Type B pancreatic cell (in vitro differentiated cells): ENCODE measurements around the gene LARGE1. TPM values are rescaled to one million over a fixed set of nuclear protein-coding genes. Genes with fewer than 3 reads are reported as not detected.
A peak's percentile ranks its signal among the peaks of the same experiment; 100 is the strongest.

Experiments used
- DNase-seq: peaks from one replicate; pipeline ENCODE4 v3.0.0; 2021; ENCODE audit warnings: mixed read lengths; ENCODE audit not compliant: unreplicated experiment; ENCODE audit errors: extremely low spot score
- H3K27ac Mint-ChIP-seq: 2 replicates; pipeline ENCODE4 v1.8.0; 2021; ENCODE audit warnings: mild to moderate bottlenecking, mixed read lengths
- H3K27me3 Mint-ChIP-seq: 2 replicates; pipeline ENCODE4 v1.8.0; 2021; ENCODE audit warnings: mixed read lengths
- H3K36me3 Mint-ChIP-seq: 2 replicates; pipeline ENCODE4 v1.8.0; 2021; ENCODE audit warnings: mixed read lengths
- H3K4me1 Mint-ChIP-seq: one replicate; pipeline ENCODE4 v1.8.0; 2021; ENCODE audit warnings: mixed read lengths; ENCODE audit not compliant: unreplicated experiment
- H3K4me3 Mint-ChIP-seq: 2 replicates; pipeline ENCODE4 v1.8.0; 2021; ENCODE audit warnings: mild to moderate bottlenecking, mixed read lengths
- H3K9me3 Mint-ChIP-seq: 2 replicates; pipeline ENCODE4 v1.8.0; 2021; ENCODE audit warnings: mixed read lengths
- CTCF ChIP-seq: fragments of 200-600 bp; sonication (generic); conservative IDR thresholded peaks from 2 replicates; pipeline ENCODE4 v1.5.0; 2021; ENCODE audit warnings: antibody characterized with exemption, mild to moderate bottlenecking
- total RNA-seq: library from RNA; stranded (reverse); gene quantifications from 2 replicates; pipeline ENCODE4 v1.2.1, GENCODE V29; 2021; ENCODE audit warnings: low replicate concordance

LARGE1 gene
- total RNA-seq, 1 donor from 2014 or later, result 96.6 TPM

DNA sequence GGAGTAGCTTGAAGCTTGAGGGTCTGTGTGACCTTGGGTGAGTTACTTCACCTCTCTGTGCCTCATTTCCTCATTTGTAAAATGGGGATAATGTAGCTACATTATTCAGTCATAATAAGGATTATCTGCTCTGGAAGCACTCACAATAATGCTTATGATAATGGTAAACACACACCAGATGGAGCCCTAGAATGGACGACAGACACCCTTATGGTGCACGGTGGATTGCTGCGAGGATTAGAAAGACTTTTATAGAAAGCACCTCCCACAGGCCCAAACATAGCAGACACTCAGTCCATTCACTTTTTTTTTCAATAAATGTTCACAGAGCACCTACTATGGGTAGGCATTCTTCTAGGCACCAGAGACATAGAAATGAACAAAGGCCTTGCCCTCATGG is 53.8 kb downstream of the LARGE1 start:
- no peak for DNase-seq
- H3K4me1 Mint-ChIP-seq, result peaks cover 26% of the 10 kb centered on the region
- no peak for TF ChIP-seq CTCF
- no peaks in the 10 kb centered on the region for H3K27me3 Mint-ChIP-seq
- no peak overlapping the region for H3K4me3 Mint-ChIP-seq
- no peaks in the 10 kb centered on the region for H3K9me3 Mint-ChIP-seq
- peaks cover 13% of the 10 kb centered on the region for H3K36me3 Mint-ChIP-seq
- H3K27ac Mint-ChIP-seq, result no peak overlapping the region

- Mint-ChIP-seq H3K4me3 (no peak overlapping the region), H3K4me1 (peaks cover 25% of the 10 kb centered on the region), H3K36me3 (peaks cover 13% of the 10 kb centered on the region), H3K27me3 (no peaks in the 10 kb centered on the region), H3K9me3 (no peaks in the 10 kb centered on the region), H3K27ac (no peak overlapping the region)
- no peak for DNase-seq
- TF ChIP-seq CTCF, result no peak
Measured at GRCh38 chr22:33865996-33866395, 54.3 kb downstream of the LARGE1 start.

DNA sequence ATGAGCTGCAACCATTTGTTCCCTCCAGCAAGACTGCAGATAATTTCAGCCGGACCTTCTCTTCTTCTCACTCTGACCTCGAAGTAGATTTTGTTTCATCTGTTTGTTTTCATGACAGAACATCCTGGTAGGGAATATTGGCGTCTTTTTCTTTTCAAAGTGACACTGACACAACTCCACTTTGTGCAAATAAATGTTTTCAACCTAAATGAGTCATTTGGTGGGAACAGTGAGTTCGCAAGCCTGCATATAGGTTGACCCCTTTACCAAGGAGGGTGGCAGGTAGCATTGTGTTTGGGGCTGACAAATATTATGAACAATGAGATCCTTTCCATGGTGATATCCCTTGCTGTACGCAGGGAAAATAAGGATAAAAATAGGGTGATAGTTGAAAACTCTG is 55.0 kb downstream of the LARGE1 start:
- H3K4me3 Mint-ChIP-seq, result no peak overlapping the region
- no peaks in the 10 kb centered on the region for H3K9me3 Mint-ChIP-seq
- no peak overlapping the region for H3K27ac Mint-ChIP-seq
- H3K4me1 Mint-ChIP-seq, result peaks cover 25% of the 10 kb centered on the region
- H3K36me3 Mint-ChIP-seq, result peaks cover 13% of the 10 kb centered on the region
- no peak for TF ChIP-seq CTCF
- DNase-seq, result no peak
- H3K27me3 Mint-ChIP-seq, result no peaks in the 10 kb centered on the region

DNA sequence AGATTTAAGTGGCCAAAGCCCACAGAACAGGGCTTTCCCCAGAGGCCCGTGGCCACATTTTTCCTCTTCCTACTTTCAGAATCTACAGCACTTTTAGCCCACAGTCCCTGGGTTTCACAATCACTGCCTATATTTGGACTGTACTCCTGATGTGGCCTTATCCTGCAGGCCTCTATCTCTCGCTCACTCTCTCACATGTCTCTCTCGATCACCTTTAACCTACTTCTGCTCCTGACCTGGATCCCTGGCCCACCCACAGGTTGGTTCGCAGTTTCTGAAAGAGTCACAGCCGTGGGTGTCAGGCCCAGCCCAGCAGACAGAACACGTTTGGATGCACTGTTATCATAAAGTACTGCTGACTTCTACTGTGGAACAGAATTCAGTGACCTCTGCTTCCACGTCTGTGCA is 55.5 kb downstream of the LARGE1 start:
- Mint-ChIP-seq H3K36me3 (peaks cover 13% of the 10 kb centered on the region), H3K4me3 (no peak overlapping the region), H3K4me1 (peaks cover 20% of the 10 kb centered on the region), H3K9me3 (no peaks in the 10 kb centered on the region), H3K27ac (peak overlapping the region; percentile 13), H3K27me3 (no peaks in the 10 kb centered on the region)
- no peak for DNase-seq
- TF ChIP-seq CTCF, result no peak

- Mint-ChIP-seq H3K36me3 (no peaks in the 10 kb centered on the region), H3K9me3 (no peaks in the 10 kb centered on the region), H3K27ac (no peak overlapping the region), H3K4me1 (peaks cover 13% of the 10 kb centered on the region), H3K27me3 (no peaks in the 10 kb centered on the region), H3K4me3 (no peak overlapping the region)
- no peak for DNase-seq
- TF ChIP-seq CTCF, result no peak
Measured at GRCh38 chr22:33861216-33861875, 58.9 kb downstream of the LARGE1 start.
